A673 (cell line): ENCODE data around the gene PARN.

ENCODE experiments used
- CTCF ChIP-seq: fragments of 300-800, 200-600 bp; sonication (generic); conservative IDR thresholded peaks from 2 replicates; pipeline ENCODE4 v1.5.1; 2017; ENCODE audit warnings: low read depth, mild to moderate bottlenecking, antibody characterized with exemption, low read length, moderate library complexity, mixed read lengths
- EZH2 ChIP-seq: fragments of 200-600 bp; sonication (generic); IDR thresholded peaks from 2 replicates; pipeline ENCODE4 v1.6.1; 2017; ENCODE audit warnings: borderline replicate concordance, low read depth, mild to moderate bottlenecking, mixed read lengths, antibody characterized with exemption, low read length; ENCODE audit not compliant: poor library complexity, severe bottlenecking

- TF ChIP-seq CTCF (no peak), EZH2 (no peak)
Measured at GRCh38 chr16:14486520-14487303, 143.3 kb downstream of the PARN start.
